GM12878 (cell line): ENCODE data around the gene ATG10. TPM values are rescaled to one million over a fixed set of nuclear protein-coding genes. Genes with fewer than 3 reads are reported as not detected.

ENCODE experiments used
- ATAC-seq: fragments of 200-7000 bp; cut with Tn5 transposase; 3 replicates; pipeline ENCODE4 v1.9.1; 2020; ENCODE audit warnings: mild to moderate bottlenecking, moderate library complexity
- BruUV-seq: library from RNA; stranded (reverse); fragments of 400-500 nt; replicated peaks from 2 replicates; lab custom pipeline; 2021; lab: Mats Ljungman, UMichigan
- CTCF ChIA-PET: fragments of 300-600 bp; sonication (Branson Sonifier 250); formaldehyde crosslinking; extraction: SDS; loops from one replicate; lab custom pipeline; 2021; ENCODE audit warnings: inconsistent platforms; lab: Yijun Ruan, JAX
- POLR2A ChIA-PET: fragments of 350-600 bp; formaldehyde crosslinking; extraction: SDS; loops from one replicate; lab custom pipeline; 2021; ENCODE audit warnings: inconsistent platforms; lab: Charles Lee
- RAD21 ChIA-PET: fragments of 300-600 bp; sonication (Branson Sonifier 250); formaldehyde crosslinking; loops from one replicate; lab custom pipeline; 2023; ENCODE audit warnings: antibody characterized with exemption; ENCODE audit not compliant: unreplicated experiment; lab: Charles Lee
- SMC1A ChIA-PET: fragments of 300-600 bp; sonication (Branson Sonifier 250); formaldehyde crosslinking; loops from one replicate; lab custom pipeline; 2023; ENCODE audit not compliant: unreplicated experiment, uncharacterized antibody; lab: Charles Lee
- DNase-seq: peaks from one replicate; pipeline ENCODE4 v3.0.0-alpha.2; 2011; ENCODE audit warnings: low read depth, low spot score
- FAIRE-seq: peaks from 3 replicates; lab custom pipeline; 2011; peaks lifted over from hg19 to GRCh38; lab: Jason Lieb, UNC
- H2AFZ ChIP-seq: 2 replicates; pipeline ENCODE4 v1.6.0; 2011; ENCODE audit warnings: low read depth, low read length, control low read depth; ENCODE audit not compliant: control insufficient read depth
- H3K27ac ChIP-seq: 2 replicates; pipeline ENCODE4 v1.5.1; 2011; ENCODE audit warnings: control low read depth; ENCODE audit not compliant: control insufficient read depth, insufficient read depth
- H3K27me3 ChIP-seq, 2 experiments: replicated peaks in 1 of 2; 2 replicates each; pipeline versions ENCODE4 v1.6.0 to v1.6.1; 2011; ENCODE audit warnings: low read length in 1 of 2; ENCODE audit not compliant: control insufficient read depth in 2 of 2, insufficient read depth in 2 of 2
- H3K36me3 ChIP-seq, 2 experiments: 2 replicates each; pipeline ENCODE4 v1.5.1; 2011; ENCODE audit warnings: low read length in 1 of 2; ENCODE audit not compliant: control insufficient read depth in 2 of 2, insufficient read depth in 2 of 2
- H3K4me1 ChIP-seq: 2 replicates; pipeline ENCODE4 v1.6.1; 2011; ENCODE audit warnings: mild to moderate bottlenecking, low read length, moderate library complexity, mixed read lengths; ENCODE audit not compliant: control insufficient read depth, insufficient read depth
- H3K4me2 ChIP-seq: 2 replicates; pipeline ENCODE4 v1.6.0; 2011; ENCODE audit warnings: control low read depth; ENCODE audit not compliant: control insufficient read depth, insufficient read depth
- H3K4me3 ChIP-seq: fragments of 200-600 bp; sonication (generic); 2 replicates; pipeline ENCODE4 v1.5.1; 2016
- H3K79me2 ChIP-seq: 2 replicates; pipeline ENCODE4 v1.6.0; 2011; ENCODE audit warnings: low read length; ENCODE audit not compliant: control insufficient read depth, insufficient read depth
- H3K9ac ChIP-seq: 2 replicates; pipeline ENCODE4 v1.8.0; 2011; ENCODE audit warnings: low read length, control low read depth, mixed read lengths; ENCODE audit not compliant: control insufficient read depth, insufficient read depth
- H3K9me3 ChIP-seq: replicated peaks from 3 replicates; pipeline ENCODE4 v1.5.1; 2011; ENCODE audit warnings: mild to moderate bottlenecking, low read length; ENCODE audit not compliant: control insufficient read depth, insufficient read depth
- H4K20me1 ChIP-seq: 2 replicates; pipeline ENCODE4 v1.6.0; 2011; ENCODE audit not compliant: control insufficient read depth, insufficient read depth
- CHD2 ChIP-seq: IDR thresholded peaks from 2 replicates; pipeline ENCODE4 v1.6.1; 2011; ENCODE audit warnings: low read depth, low read length, improper control_type of control experiment, borderline replicate concordance
- CREM ChIP-seq: IDR thresholded peaks from 2 replicates; pipeline ENCODE4 v1.6.1; 2014; ENCODE audit warnings: antibody characterized with exemption, low read depth
- ETV6 ChIP-seq, 2 experiments: fragments of 450-650 bp in 1 of 2; IDR thresholded peaks in 1 of 2; conservative IDR thresholded peaks in 1 of 2; 2 replicates each; pipeline ENCODE4 v1.6.1; 2014; ENCODE audit warnings: antibody characterized with exemption in 1 of 2, borderline replicate concordance in 1 of 2, low read depth in 1 of 2, mild to moderate bottlenecking in 1 of 2, moderate library complexity in 1 of 2
- EZH2 ChIP-seq: IDR thresholded peaks from 2 replicates; pipeline ENCODE4 v1.6.1; 2012; ENCODE audit warnings: low read depth, mild to moderate bottlenecking, control low read depth, inconsistent platforms, low read length, borderline replicate concordance; ENCODE audit not compliant: control insufficient read depth
- IKZF2 ChIP-seq, 2 experiments: fragments of 450-650 bp; IDR thresholded peaks; 2 replicates each; pipeline ENCODE4 v1.6.1; 2017; ENCODE audit warnings: mild to moderate bottlenecking in 2 of 2, moderate library complexity in 2 of 2
- LARP7 ChIP-seq: fragments of 450-650 bp; IDR thresholded peaks from 2 replicates; pipeline ENCODE4 v1.6.1; 2017; ENCODE audit warnings: mild to moderate bottlenecking
- NR2C1 ChIP-seq: fragments of 450-650 bp; IDR thresholded peaks from 2 replicates; pipeline ENCODE4 v1.6.1; 2017; ENCODE audit warnings: antibody characterized with exemption, mild to moderate bottlenecking, moderate library complexity
- RB1 ChIP-seq: fragments of 450-650 bp; formaldehyde crosslinking; IDR thresholded peaks from 2 replicates; pipeline ENCODE4 v1.6.1; 2017; ENCODE audit warnings: mild to moderate bottlenecking, borderline replicate concordance
- RUNX3 ChIP-seq: IDR thresholded peaks from 2 replicates; pipeline ENCODE4 v1.6.1; 2012; ENCODE audit warnings: low read length, inconsistent platforms
- SMAD5 ChIP-seq: IDR thresholded peaks from 2 replicates; pipeline ENCODE4 v1.6.1; 2016; ENCODE audit warnings: antibody characterized with exemption, low read depth
- SUPT20H ChIP-seq: IDR thresholded peaks from 2 replicates; pipeline ENCODE4 v1.6.1; 2011; ENCODE audit warnings: low read depth, mild to moderate bottlenecking, low read length, moderate library complexity, borderline replicate concordance; ENCODE audit not compliant: control insufficient read depth
- TBL1XR1 ChIP-seq: IDR thresholded peaks from 2 replicates; pipeline ENCODE4 v1.6.1; 2012; ENCODE audit warnings: low read depth, low read length, improper control_type of control experiment
- WGBS: methylation state at CpG from one replicate; pipeline ENCODE4 v1.1.6; 2016; ENCODE audit warnings: low lambda C conversion rate; ENCODE audit not compliant: insufficient replicate concordance, insufficient coverage; ENCODE audit errors: missing lambda C conversion rate; 5-methylcytosine and 5-hydroxymethylcytosine counted together
- in situ Hi-C: fragments of 300-500 bp; cut with MboI; formaldehyde crosslinking; loops from 9 replicates; pipeline ENCODE4 v1.14.3; 2018; ENCODE audit warnings: mixed read lengths
- intact Hi-C: fragments of 100-400 bp; cut with micrococcal nuclease; formaldehyde crosslinking; loops from one replicate; pipeline ENCODE4 v1.14.2; 2022; ENCODE audit not compliant: unreplicated experiment
- polyA plus RNA-seq, 11 experiments: library from polyadenylated mRNA; depleted of rRNA in 4 of 11; unstranded in 6 of 11; stranded (reverse) in 5 of 11; fragments of >200 nt; fragmentation: Nextera tagmentation in 4 of 11; fragmentation: Illumina TruSeq in 1 of 11; extraction: Ambion mirVana in 4 of 11; extraction: Trizol in 1 of 11; gene quantifications; 1 replicate in 1 of 11; 2 replicates in 10 of 11; pipeline versions ENCODE4 v1.2.1 to v1.2.3, GENCODE V29; 2011 to 2016; ENCODE audit warnings: inconsistent platforms in 2 of 11, missing spikeins in 2 of 11, low read depth in 1 of 11
- total RNA-seq, 4 experiments: library from RNA; depleted of rRNA in 3 of 4; stranded (reverse); fragments of >200 nt in 3 of 4; fragmentation: Illumina TruSeq in 1 of 4; extraction: Trizol in 1 of 4; gene quantifications; 2 replicates each; pipeline versions ENCODE4 v1.2.1 to v1.2.3, GENCODE V29; 2013 to 2021
- TF ChIP-seq, protein P1 (sequence below): IDR thresholded peaks from 2 replicates; pipeline ENCODE4 v1.6.1; 2012; ENCODE audit warnings: improper control_type of control experiment, low read depth, low read length; ENCODE audit not compliant: insufficient replicate concordance
- TF ChIP-seq, protein P2 (sequence below): fragments of 150-350 bp; IDR thresholded peaks from 2 replicates; pipeline ENCODE4 v1.6.1; 2014; ENCODE audit warnings: mild to moderate bottlenecking, low read depth, low read length
- TF ChIP-seq, protein P3 (sequence below): fragments of 450-650 bp; IDR thresholded peaks from 2 replicates; pipeline ENCODE4 v1.6.1; 2017; ENCODE audit warnings: borderline replicate concordance

Gene ATG10
- total and polyA plus RNA-seq, 10 of the 15 experiments (the other 5 are each of a cell fraction or from before 2014, with no cell fraction given), result 3.8 to 14.4 (median 6.5) TPM

DNA sequence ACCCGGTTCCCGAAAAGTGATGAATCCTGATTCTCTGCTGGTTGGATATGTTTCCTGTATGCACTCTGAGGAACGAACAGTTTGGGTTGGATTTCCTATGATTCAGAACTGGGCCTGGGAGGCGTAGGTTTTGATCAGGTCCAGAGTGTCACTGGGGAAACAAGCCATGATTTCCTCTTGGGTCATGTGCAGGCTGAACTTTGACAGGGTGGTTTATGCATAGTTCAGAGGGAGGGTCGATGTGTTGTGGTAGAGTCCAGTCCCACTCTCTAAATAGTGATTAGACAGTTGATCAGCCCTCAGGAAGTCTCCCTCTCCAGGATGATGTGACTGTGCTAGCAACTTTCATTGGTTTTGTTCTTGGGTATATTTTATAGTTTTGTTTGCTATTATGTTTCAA, 17.4 kb downstream of the ATG10 start (continued):
- TF ChIP-seq, protein P1, sequence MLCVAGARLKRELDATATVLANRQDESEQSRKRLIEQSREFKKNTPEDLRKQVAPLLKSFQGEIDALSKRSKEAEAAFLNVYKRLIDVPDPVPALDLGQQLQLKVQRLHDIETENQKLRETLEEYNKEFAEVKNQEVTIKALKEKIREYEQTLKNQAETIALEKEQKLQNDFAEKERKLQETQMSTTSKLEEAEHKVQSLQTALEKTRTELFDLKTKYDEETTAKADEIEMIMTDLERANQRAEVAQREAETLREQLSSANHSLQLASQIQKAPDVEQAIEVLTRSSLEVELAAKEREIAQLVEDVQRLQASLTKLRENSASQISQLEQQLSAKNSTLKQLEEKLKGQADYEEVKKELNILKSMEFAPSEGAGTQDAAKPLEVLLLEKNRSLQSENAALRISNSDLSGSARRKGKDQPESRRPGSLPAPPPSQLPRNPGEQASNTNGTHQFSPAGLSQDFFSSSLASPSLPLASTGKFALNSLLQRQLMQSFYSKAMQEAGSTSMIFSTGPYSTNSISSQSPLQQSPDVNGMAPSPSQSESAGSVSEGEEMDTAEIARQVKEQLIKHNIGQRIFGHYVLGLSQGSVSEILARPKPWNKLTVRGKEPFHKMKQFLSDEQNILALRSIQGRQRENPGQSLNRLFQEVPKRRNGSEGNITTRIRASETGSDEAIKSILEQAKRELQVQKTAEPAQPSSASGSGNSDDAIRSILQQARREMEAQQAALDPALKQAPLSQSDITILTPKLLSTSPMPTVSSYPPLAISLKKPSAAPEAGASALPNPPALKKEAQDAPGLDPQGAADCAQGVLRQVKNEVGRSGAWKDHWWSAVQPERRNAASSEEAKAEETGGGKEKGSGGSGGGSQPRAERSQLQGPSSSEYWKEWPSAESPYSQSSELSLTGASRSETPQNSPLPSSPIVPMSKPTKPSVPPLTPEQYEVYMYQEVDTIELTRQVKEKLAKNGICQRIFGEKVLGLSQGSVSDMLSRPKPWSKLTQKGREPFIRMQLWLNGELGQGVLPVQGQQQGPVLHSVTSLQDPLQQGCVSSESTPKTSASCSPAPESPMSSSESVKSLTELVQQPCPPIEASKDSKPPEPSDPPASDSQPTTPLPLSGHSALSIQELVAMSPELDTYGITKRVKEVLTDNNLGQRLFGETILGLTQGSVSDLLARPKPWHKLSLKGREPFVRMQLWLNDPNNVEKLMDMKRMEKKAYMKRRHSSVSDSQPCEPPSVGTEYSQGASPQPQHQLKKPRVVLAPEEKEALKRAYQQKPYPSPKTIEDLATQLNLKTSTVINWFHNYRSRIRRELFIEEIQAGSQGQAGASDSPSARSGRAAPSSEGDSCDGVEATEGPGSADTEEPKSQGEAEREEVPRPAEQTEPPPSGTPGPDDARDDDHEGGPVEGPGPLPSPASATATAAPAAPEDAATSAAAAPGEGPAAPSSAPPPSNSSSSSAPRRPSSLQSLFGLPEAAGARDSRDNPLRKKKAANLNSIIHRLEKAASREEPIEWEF, result no peak
- no peak for TF ChIP-seq IKZF2 (IDR thresholded peaks at IDR 0.05)
- TF ChIP-seq CHD2, result no peak
- no peak for TF ChIP-seq LARP7
- no peak for TF ChIP-seq NR2C1
- TF ChIP-seq CREM, result no peak

DNA sequence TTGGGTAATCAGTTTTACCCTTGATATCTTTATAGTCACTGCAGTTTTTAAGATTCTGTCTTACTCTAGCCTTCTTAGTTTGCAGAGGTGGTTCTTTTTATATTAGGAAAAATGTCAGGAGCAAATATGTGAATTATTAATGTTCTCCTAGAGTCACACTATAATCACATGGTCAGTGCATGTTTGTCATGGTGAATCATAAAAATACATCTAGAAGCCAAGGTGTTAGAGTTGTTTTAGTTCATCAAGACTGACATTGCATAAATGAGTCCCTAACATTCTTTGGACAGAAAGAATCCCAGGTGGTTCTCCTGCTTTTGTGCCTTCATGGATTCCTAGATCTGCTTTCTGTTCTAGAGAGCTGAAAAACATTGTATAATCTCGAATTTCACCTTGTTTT, 22.9 kb downstream of the ATG10 start:
- in situ Hi-C loops (no loop called here), intact Hi-C loops (no loop called here)
- Histone ChIP-seq H4K20me1 (no peaks in the 10 kb centered on the region), H3K27me3 (no peaks in the 10 kb centered on the region), H3K4me2 (no peak overlapping the region), H3K9ac (no peak overlapping the region), H3K36me3 (no peaks in the 10 kb centered on the region; a peak in 2 of 4 replicates), H2AFZ (no peak overlapping the region), H3K4me3 (no peak overlapping the region), H3K27ac (no peak overlapping the region), H3K4me1 (no peaks in the 10 kb centered on the region), H3K79me2 (no peaks in the 10 kb centered on the region), H3K9me3 (no peaks in the 10 kb centered on the region; the same call in 1 of the 3 replicates)
- ChIA-PET POLR2A (no interaction called here), CTCF (no interaction called here), SMC1A (interaction anchor here (0.9 to 2.0 kb wide), 4 partner anchors 9 to 24 kb away, joined by 3 to 5 read pairs (median 4); no protein-coding TSS in a partner anchor), RAD21 (no interaction called here)
- no peak for DNase-seq
- WGBS, result 63% methylated on average over 1 of the region's 1 CpG
- FAIRE-seq, result no peak
- ATAC-seq, result no peak
- BruUV-seq, result no TSS peak
- TF ChIP-seq, protein P2, sequence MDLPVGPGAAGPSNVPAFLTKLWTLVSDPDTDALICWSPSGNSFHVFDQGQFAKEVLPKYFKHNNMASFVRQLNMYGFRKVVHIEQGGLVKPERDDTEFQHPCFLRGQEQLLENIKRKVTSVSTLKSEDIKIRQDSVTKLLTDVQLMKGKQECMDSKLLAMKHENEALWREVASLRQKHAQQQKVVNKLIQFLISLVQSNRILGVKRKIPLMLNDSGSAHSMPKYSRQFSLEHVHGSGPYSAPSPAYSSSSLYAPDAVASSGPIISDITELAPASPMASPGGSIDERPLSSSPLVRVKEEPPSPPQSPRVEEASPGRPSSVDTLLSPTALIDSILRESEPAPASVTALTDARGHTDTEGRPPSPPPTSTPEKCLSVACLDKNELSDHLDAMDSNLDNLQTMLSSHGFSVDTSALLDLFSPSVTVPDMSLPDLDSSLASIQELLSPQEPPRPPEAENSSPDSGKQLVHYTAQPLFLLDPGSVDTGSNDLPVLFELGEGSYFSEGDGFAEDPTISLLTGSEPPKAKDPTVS, result no peak
- no peak for TF ChIP-seq SMAD5
- no peak for TF ChIP-seq EZH2
- TF ChIP-seq LARP7, result no peak
- TF ChIP-seq TBL1XR1, result no peak
- TF ChIP-seq, protein P3, sequence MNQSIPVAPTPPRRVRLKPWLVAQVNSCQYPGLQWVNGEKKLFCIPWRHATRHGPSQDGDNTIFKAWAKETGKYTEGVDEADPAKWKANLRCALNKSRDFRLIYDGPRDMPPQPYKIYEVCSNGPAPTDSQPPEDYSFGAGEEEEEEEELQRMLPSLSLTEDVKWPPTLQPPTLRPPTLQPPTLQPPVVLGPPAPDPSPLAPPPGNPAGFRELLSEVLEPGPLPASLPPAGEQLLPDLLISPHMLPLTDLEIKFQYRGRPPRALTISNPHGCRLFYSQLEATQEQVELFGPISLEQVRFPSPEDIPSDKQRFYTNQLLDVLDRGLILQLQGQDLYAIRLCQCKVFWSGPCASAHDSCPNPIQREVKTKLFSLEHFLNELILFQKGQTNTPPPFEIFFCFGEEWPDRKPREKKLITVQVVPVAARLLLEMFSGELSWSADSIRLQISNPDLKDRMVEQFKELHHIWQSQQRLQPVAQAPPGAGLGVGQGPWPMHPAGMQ, result no peak
- no peak for TF ChIP-seq SUPT20H
- no peak for TF ChIP-seq RB1
- no peak for TF ChIP-seq RUNX3
- no peak for TF ChIP-seq ETV6 (conservative IDR thresholded peaks at IDR 0.05 in 1 of 2, IDR thresholded peaks at IDR 0.05 in 1 of 2; ENCODE audit: borderline replicate concordance in 1 of 2, low read depth in 1 of 2)
